Ecto neural progenitor cell (in vitro differentiated cells): Measurements from ENCODE around the gene KCNQ1.

ENCODE experiments used
- DNase-seq: peaks from one replicate; pipeline ENCODE4 v3.0.0-alpha.2; 2018; ENCODE audit warnings: low spot score

The KCNQ1 gene

GRCh38 chr11:2665526-2666400 lies 221.0 kb downstream of the KCNQ1 start:
- DNase-seq, result no peak

- no peak for DNase-seq
Measured at GRCh38 chr11:2666401-2666741, 221.6 kb downstream of the KCNQ1 start.

GRCh38 chr11:2666828-2667570 lies 222.2 kb downstream of the KCNQ1 start:
- DNase-seq, result peak; percentile 32

- no peak for DNase-seq
Measured at GRCh38 chr11:2667940-2668339, 223.1 kb downstream of the KCNQ1 start.

GRCh38 chr11:2668876-2669275 lies 224.1 kb downstream of the KCNQ1 start:
- no peak for DNase-seq

- DNase-seq, result no peak
Measured at GRCh38 chr11:2669634-2670469, 225.0 kb downstream of the KCNQ1 start.

- no peak for DNase-seq
Measured at GRCh38 chr11:2670541-2671100, 225.8 kb downstream of the KCNQ1 start.

- DNase-seq, result no peak
Measured at GRCh38 chr11:2671748-2672147, 226.9 kb downstream of the KCNQ1 start.

- peak; percentile 40 for DNase-seq
Measured at GRCh38 chr11:2672553-2673249, 227.9 kb downstream of the KCNQ1 start.

GRCh38 chr11:2673250-2673610 lies 228.4 kb downstream of the KCNQ1 start:
- no peak for DNase-seq

GRCh38 chr11:2673871-2674471 lies 229.2 kb downstream of the KCNQ1 start:
- peak; percentile 39 for DNase-seq

- DNase-seq, result peak; percentile 43
Measured at GRCh38 chr11:2674658-2675131, 229.9 kb downstream of the KCNQ1 start.

GRCh38 chr11:2675540-2675939 lies 230.7 kb downstream of the KCNQ1 start:
- no peak for DNase-seq

GRCh38 chr11:2677127-2677526 lies 232.3 kb downstream of the KCNQ1 start:
- no peak for DNase-seq

GRCh38 chr11:2678396-2678795 lies 233.6 kb downstream of the KCNQ1 start:
- DNase-seq, result no peak

- no peak for DNase-seq
Measured at GRCh38 chr11:2679011-2679676, 234.3 kb downstream of the KCNQ1 start.

GRCh38 chr11:2681408-2682145 lies 236.8 kb downstream of the KCNQ1 start:
- DNase-seq, result no peak

- no peak for DNase-seq
Measured at GRCh38 chr11:2683806-2684205, 239.0 kb downstream of the KCNQ1 start.

- no peak for DNase-seq
Measured at GRCh38 chr11:2684581-2684980, 239.8 kb downstream of the KCNQ1 start.

- DNase-seq, result no peak
Measured at GRCh38 chr11:2685051-2685450, 240.2 kb downstream of the KCNQ1 start.
